BE2C (cell line): ENCODE results near the gene TIMM50.
"Not testable (repeated sequence)": the region's sequence is repeated elsewhere in the genome, so short reads cannot be mapped to it uniquely, and the experiment has no call there.

Experiments
- DNase-seq: peaks from one replicate; pipeline ENCODE4 v3.0.0-alpha.2; 2020
- H3K27me3 ChIP-seq: fragments of 250-450 bp; sonication (Bioruptor Pico); 2 replicates; pipeline ENCODE4 v1.5.1; 2020; ENCODE audit warnings: mild to moderate bottlenecking
- H3K36me3 ChIP-seq: fragments of 250-450 bp; sonication (Bioruptor Pico); 2 replicates; pipeline ENCODE4 v1.5.1; 2020; ENCODE audit warnings: mild to moderate bottlenecking
- H3K4me1 ChIP-seq: fragments of 250-450 bp; sonication (Bioruptor Pico); 2 replicates; pipeline ENCODE4 v1.5.1; 2020
- H3K4me3 ChIP-seq: 2 replicates; pipeline ENCODE4 v1.5.1; 2011; ENCODE audit warnings: low read depth, low read length
- H3K9me3 ChIP-seq: fragments of 250-450 bp; sonication (Bioruptor Pico); 2 replicates; pipeline ENCODE4 v1.5.1; 2020
- CTCF ChIP-seq: IDR thresholded peaks from 2 replicates; pipeline ENCODE4 v1.5.1; 2012; ENCODE audit warnings: mild to moderate bottlenecking, low read depth, low read length

The TIMM50 gene

DNA sequence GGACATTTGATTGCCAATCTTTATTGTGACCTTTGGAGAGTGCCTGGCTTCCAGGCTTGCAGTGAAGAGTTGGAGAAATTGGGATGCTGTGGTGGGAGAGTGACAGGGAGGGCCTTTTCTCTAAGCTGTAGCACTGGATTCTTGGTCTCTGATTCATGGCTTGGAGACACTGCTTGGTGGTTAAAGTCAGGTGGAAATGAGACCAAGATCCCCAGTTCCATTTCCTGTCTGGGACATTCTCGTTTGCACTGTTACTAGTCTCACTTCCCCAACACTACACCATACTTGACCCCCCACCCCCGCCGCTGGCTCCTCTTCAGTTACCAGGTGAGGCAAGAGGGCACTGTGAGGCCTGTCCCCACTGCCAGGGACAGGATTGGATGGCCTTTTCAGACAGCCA lies 32.4 kb upstream of the TIMM50 start:
- H3K36me3 ChIP-seq, result peaks cover 40% of the 10 kb centered on the region
- no peak for DNase-seq
- H3K4me1 ChIP-seq, result no peaks in the 10 kb centered on the region
- H3K4me3 ChIP-seq, result no peak overlapping the region
- no peak for TF ChIP-seq CTCF
- no peaks in the 10 kb centered on the region for H3K9me3 ChIP-seq
- no peaks in the 10 kb centered on the region for H3K27me3 ChIP-seq

GRCh38 chr19:39449116-39449797 lies 31.4 kb upstream of the TIMM50 start:
- Histone ChIP-seq H3K9me3 (no peaks in the 10 kb centered on the region), H3K4me3 (no peak overlapping the region), H3K36me3 (peaks cover 44% of the 10 kb centered on the region), H3K4me1 (no peaks in the 10 kb centered on the region), H3K27me3 (no peaks in the 10 kb centered on the region)
- no peak for DNase-seq
- no peak for TF ChIP-seq CTCF

DNA sequence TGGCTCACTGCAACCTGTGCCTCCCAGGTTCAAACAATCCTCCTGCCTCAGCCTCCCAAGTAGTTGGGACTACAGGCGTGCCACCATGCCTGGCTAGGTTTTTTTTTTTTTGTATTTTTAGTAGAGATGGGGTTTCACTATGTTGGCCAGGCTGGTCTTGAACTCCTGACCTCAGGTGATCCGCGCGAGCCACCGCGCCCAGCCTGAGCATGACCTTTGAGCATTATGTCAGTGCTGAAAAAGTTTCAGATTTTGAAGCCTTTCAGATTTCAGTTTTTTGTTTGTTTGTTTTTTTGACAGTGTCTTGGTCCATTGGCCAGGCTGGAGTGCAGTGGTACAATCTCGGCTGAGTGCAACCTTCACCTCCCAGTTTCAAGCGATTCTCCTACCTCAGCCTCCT lies 29.4 kb upstream of the TIMM50 start:
- H3K9me3 ChIP-seq, DNase-seq, H3K4me3 ChIP-seq, H3K4me1 ChIP-seq, H3K27me3 ChIP-seq: not testable (repeated sequence)
- H3K36me3 ChIP-seq, result peaks cover 44% of the 10 kb centered on the region

- Histone ChIP-seq H3K9me3 (no peaks in the 10 kb centered on the region), H3K4me3 (no peak overlapping the region), H3K4me1 (no peaks in the 10 kb centered on the region), H3K27me3 (no peaks in the 10 kb centered on the region), H3K36me3 (peaks cover 70% of the 10 kb centered on the region)
- TF ChIP-seq CTCF, result no peak
- DNase-seq, result no peak
Observed at GRCh38 chr19:39463403-39463802, 17.2 kb upstream of the TIMM50 start.

DNA sequence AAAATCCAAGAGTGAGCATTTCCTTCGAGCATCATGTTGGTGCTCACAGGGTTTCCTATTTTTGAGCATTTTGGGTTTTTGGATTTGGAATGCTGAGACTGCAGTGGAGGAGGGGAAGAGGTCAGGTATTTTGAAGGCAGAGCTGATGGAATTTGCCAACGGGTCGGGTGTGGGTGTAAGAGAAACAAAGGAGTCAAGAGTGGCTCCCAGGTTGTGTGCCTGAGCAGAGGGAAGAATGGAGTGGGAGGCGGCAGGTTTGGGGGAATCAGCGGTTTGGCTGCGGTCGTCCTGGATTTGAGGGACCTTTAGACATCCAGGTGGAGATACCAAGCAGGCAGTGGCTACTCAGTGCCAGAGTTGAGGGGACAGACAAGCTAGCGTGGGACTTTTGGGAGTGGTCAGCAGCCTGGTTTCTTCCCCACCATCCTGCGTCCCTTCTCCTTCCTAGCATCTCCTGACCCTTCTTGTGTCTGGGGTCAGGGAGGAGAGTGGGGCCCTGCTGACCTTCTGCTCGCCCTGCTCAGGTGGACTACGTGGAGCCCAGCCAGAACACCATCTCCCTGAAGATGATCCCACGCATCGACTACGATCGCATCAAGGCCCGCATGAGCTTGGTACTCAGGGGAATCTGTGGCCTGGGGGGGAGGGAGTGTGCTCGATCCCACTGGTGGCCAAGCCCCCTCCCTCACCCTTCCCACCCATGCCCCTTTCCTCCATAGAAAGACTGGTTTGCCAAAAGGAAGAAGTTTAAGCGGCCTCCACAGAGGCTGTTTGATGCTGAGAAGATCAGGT lies 14.5 kb upstream of the TIMM50 start:
- no peak for TF ChIP-seq CTCF
- no peaks in the 10 kb centered on the region for H3K27me3 ChIP-seq
- no peak overlapping the region for H3K4me3 ChIP-seq
- DNase-seq, result no peak
- no peaks in the 10 kb centered on the region for H3K9me3 ChIP-seq
- peaks cover 71% of the 10 kb centered on the region for H3K36me3 ChIP-seq
- no peaks in the 10 kb centered on the region for H3K4me1 ChIP-seq

GRCh38 chr19:39467941-39468340 lies 12.7 kb upstream of the TIMM50 start:
- H3K4me3 ChIP-seq, result no peak overlapping the region
- no peak for TF ChIP-seq CTCF
- no peaks in the 10 kb centered on the region for H3K9me3 ChIP-seq
- no peak for DNase-seq
- H3K36me3 ChIP-seq, result peaks cover 82% of the 10 kb centered on the region
- no peaks in the 10 kb centered on the region for H3K4me1 ChIP-seq
- H3K27me3 ChIP-seq, result no peaks in the 10 kb centered on the region
